ENCODE data around the gene RAB29. TPM values are rescaled to one million over a fixed set of nuclear protein-coding genes. Genes with fewer than 3 reads are reported as not detected.

Gene RAB29
- total RNA-seq, 6 experiments from 2014 or later = 16.4 to 26.8 (median 21.2) TPM

GRCh38 chr1:205805082-205805711, 29.9 kb upstream of the RAB29 start:
- TF ChIP-seq POLR2A (IDR thresholded peaks at IDR 0.05) = no peak
- TF ChIP-seq, protein P1, sequence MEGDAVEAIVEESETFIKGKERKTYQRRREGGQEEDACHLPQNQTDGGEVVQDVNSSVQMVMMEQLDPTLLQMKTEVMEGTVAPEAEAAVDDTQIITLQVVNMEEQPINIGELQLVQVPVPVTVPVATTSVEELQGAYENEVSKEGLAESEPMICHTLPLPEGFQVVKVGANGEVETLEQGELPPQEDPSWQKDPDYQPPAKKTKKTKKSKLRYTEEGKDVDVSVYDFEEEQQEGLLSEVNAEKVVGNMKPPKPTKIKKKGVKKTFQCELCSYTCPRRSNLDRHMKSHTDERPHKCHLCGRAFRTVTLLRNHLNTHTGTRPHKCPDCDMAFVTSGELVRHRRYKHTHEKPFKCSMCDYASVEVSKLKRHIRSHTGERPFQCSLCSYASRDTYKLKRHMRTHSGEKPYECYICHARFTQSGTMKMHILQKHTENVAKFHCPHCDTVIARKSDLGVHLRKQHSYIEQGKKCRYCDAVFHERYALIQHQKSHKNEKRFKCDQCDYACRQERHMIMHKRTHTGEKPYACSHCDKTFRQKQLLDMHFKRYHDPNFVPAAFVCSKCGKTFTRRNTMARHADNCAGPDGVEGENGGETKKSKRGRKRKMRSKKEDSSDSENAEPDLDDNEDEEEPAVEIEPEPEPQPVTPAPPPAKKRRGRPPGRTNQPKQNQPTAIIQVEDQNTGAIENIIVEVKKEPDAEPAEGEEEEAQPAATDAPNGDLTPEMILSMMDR (IDR thresholded peaks at IDR 0.05) = no peak
- no peak overlapping the region for H3K27ac ChIP-seq
- no peaks in the 10 kb centered on the region for H3K9me3 ChIP-seq
- no peak for ATAC-seq
- WGBS (ENCODE audit: insufficient coverage, low coverage, low lambda C conversion rate, missing lambda C conversion rate) = no CpG with 5 or more reads among the region's 5 CpGs
- H3K4me1 ChIP-seq = no peaks in the 10 kb centered on the region
- no peak for DNase-seq
- H3K27me3 ChIP-seq = no peaks in the 10 kb centered on the region
- intact Hi-C loops (cut with DNase I) = no loop called here
- H3K4me3 ChIP-seq = no peak overlapping the region
- no peaks in the 10 kb centered on the region for H3K36me3 ChIP-seq

- intact Hi-C loops (cut with DNase I) = no loop called here
- no peak overlapping the region for H3K27ac ChIP-seq
- H3K36me3 ChIP-seq = no peaks in the 10 kb centered on the region
- H3K4me3 ChIP-seq = no peak overlapping the region
- H3K9me3 ChIP-seq = no peaks in the 10 kb centered on the region
- no peak for DNase-seq
- TF ChIP-seq, protein P1 (IDR thresholded peaks at IDR 0.05) = no peak
- no peak for TF ChIP-seq POLR2A (IDR thresholded peaks at IDR 0.05)
- H3K4me1 ChIP-seq = no peaks in the 10 kb centered on the region
- ATAC-seq = no peak
- WGBS (ENCODE audit: insufficient coverage, low coverage, low lambda C conversion rate, missing lambda C conversion rate) = no CpG with 5 or more reads among the region's 2 CpGs
- H3K27me3 ChIP-seq = no peaks in the 10 kb centered on the region
Measured at GRCh38 chr1:205804605-205805004, 29.3 kb upstream of the RAB29 start.

GRCh38 chr1:205803986-205804385, 28.7 kb upstream of the RAB29 start:
- no peak for ATAC-seq

DNA sequence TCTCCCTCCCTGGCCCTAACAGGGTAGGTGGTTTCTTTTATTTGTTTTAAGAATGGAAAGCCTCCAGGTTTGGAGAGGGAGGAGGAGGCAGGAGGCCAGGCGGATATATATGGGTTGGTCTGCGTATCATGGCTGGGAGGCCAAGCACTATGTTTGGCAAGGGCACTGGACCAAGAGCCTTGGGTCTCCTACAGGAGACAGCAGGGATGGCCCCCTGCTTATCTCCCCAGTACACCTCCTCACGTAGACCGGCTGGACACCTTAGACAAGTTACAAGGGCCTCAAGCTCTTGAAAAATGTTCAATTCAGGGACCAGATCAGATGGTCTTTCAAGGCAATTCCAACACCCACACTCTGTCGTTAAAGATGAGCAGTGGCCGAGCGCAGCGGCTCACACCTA, 26.8 kb upstream of the RAB29 start:
- ATAC-seq (no peak), DNase-seq (no peak)
- no peaks in the 10 kb centered on the region for H3K27me3 ChIP-seq
- intact Hi-C loops (cut with DNase I) = no loop called here
- 92% methylated on average over 2 of the region's 8 CpGs for WGBS (ENCODE audit: insufficient coverage, low coverage, low lambda C conversion rate, missing lambda C conversion rate)
- H3K36me3 ChIP-seq = peaks cover 0 to 3% (median 0%) of the 10 kb centered on the region in 4 donors
- H3K4me3 ChIP-seq = no peak overlapping the region
- TF ChIP-seq, protein P1 (IDR thresholded peaks at IDR 0.05) = no peak
- no peak for TF ChIP-seq POLR2A (IDR thresholded peaks at IDR 0.05)
- H3K27ac ChIP-seq = no peak overlapping the region
- H3K9me3 ChIP-seq = no peaks in the 10 kb centered on the region
- H3K4me1 ChIP-seq = no peaks in the 10 kb centered on the region

More at GRCh38 chr1:205803986-205804385, 28.7 kb upstream of the RAB29 start:
- 100% methylated on average over 1 of the region's 4 CpGs for WGBS (ENCODE audit: insufficient coverage, low coverage, low lambda C conversion rate, missing lambda C conversion rate)
- no peak for DNase-seq
- no peaks in the 10 kb centered on the region for H3K27me3 ChIP-seq
- H3K9me3 ChIP-seq = no peaks in the 10 kb centered on the region
- no peaks in the 10 kb centered on the region for H3K36me3 ChIP-seq
- intact Hi-C loops (cut with DNase I) = no loop called here
- H3K4me1 ChIP-seq = no peaks in the 10 kb centered on the region
- H3K4me3 ChIP-seq = no peak overlapping the region
- no peak for TF ChIP-seq POLR2A (IDR thresholded peaks at IDR 0.05)
- TF ChIP-seq, protein P1 (IDR thresholded peaks at IDR 0.05) = no peak
- no peak overlapping the region for H3K27ac ChIP-seq
